ACC112 (cell line): ENCODE measurements around the gene KRT33A.

Source experiments
- H2AFZ ChIP-seq: fragments of 200-600 bp; sonication (generic); one replicate; pipeline ENCODE4 v1.6.0; 2017; ENCODE audit warnings: antibody characterized with exemption, low read length; ENCODE audit not compliant: unreplicated experiment
- H3K27ac ChIP-seq: fragments of 200-600 bp; sonication (generic); 2 replicates; pipeline ENCODE4 v1.5.1; 2014; ENCODE audit warnings: low read depth, mild to moderate bottlenecking, antibody characterized with exemption, low read length, moderate library complexity
- H3K27me3 ChIP-seq: fragments of 200-600 bp; sonication (generic); 2 replicates; pipeline ENCODE4 v1.6.1; 2014; ENCODE audit warnings: mild to moderate bottlenecking, antibody characterized with exemption, low read length, moderate library complexity, mixed read lengths; ENCODE audit not compliant: insufficient read depth
- H3K36me3 ChIP-seq: fragments of 200-600 bp; sonication (generic); 2 replicates; pipeline ENCODE4 v1.6.1; 2016; ENCODE audit warnings: mild to moderate bottlenecking, antibody characterized with exemption, low read length, moderate library complexity, mixed read lengths; ENCODE audit not compliant: insufficient read depth
- H3K4me1 ChIP-seq: fragments of 200-600 bp; sonication (generic); one replicate; pipeline ENCODE4 v1.6.1; 2016; ENCODE audit warnings: low read length, mixed read lengths; ENCODE audit not compliant: insufficient read depth, unreplicated experiment, control insufficient read depth
- H3K4me3 ChIP-seq: fragments of 200-600 bp; sonication (generic); 2 replicates; pipeline ENCODE4 v1.5.1; 2014; ENCODE audit warnings: mild to moderate bottlenecking, low read depth, low read length
- H3K79me2 ChIP-seq: fragments of 200-600 bp; sonication (generic); one replicate; pipeline ENCODE4 v1.6.0; 2016; ENCODE audit warnings: low read length; ENCODE audit not compliant: control insufficient read depth, unreplicated experiment, insufficient read depth

The KRT33A gene

DNA sequence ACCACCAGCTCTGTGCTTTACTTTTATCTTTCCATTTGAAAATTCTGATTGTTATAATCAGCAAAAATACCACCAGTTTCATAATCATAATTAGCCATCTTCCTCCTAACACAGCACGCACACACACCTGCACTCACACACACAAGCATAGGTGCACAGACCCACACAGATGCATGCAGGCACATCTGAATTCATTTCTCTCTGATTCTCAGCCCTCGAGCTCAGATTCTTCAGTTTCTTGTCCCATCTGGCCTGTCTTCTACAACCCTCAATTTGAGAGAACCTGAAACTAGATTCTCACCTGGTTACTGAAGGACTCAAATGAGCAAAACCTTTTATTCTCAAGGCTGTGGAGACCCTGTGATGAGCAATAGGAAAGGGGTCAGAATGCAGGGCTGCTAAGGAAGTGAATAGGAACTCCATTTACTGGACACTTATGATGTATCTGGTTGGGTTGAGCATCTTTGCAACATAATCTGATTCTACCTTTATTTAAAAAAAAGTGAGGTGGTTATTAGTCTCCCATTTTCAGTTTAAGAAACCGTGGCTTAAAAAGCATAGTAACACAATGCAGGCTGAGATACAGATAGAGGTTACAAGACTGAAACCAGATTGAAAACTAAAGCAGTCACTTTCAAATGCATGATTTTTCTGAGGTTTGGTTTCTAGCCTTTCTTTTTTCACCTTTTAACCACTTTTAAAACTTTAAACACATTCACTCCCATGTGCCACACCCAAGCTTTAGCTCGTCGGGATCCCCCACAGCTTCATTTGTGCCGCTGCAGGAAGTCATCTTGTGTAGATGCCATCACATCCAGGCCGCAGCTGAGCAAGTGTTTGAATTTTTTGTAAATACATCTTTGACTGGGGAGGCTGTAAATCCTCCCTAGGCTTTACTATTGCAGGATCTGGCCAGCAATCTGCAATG lies 9.4 kb downstream of the KRT33A start:
- H3K4me1 ChIP-seq = no peaks in the 10 kb centered on the region
- no peak overlapping the region for H3K27ac ChIP-seq
- H3K4me3 ChIP-seq = no peak overlapping the region
- no peaks in the 10 kb centered on the region for H3K36me3 ChIP-seq
- H2AFZ ChIP-seq = no peak overlapping the region
- no peaks in the 10 kb centered on the region for H3K79me2 ChIP-seq
- H3K27me3 ChIP-seq = no peaks in the 10 kb centered on the region

- no peaks in the 10 kb centered on the region for H3K36me3 ChIP-seq
- H3K4me1 ChIP-seq = no peaks in the 10 kb centered on the region
- no peak overlapping the region for H3K4me3 ChIP-seq
- H3K27ac ChIP-seq = no peak overlapping the region
- H3K27me3 ChIP-seq = no peaks in the 10 kb centered on the region
- no peak overlapping the region for H2AFZ ChIP-seq
- no peaks in the 10 kb centered on the region for H3K79me2 ChIP-seq
Observed at GRCh38 chr17:41340494-41340893, 10.1 kb downstream of the KRT33A start.

DNA sequence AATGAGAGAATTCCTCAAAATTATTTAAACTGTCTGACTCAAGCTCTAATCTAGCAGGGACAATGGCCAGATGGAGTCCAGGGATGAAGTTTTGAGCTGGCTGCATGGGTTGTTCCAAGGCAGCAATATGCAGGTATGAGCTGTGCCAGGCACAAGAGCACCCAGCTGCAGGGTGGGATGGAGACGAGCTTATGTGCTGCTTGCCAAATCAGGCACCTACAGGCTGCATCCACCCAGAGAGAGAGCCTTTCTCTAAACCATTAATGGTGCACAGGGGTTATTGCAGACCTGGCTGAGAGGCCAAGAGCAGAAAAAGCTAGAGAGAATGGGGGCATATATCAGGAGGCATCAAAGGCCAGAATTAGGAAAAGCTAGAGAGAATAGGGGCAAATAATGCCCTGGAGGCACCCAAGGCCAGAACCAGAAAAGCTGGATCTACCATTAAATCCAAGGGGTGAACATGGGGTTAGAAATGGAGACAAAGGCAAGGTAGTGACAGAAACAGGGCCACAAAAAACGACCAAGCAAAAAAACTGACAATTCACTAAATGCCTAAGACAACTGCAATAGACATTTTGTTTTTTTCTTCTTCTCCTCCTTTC lies 11.0 kb downstream of the KRT33A start:
- H3K4me1 ChIP-seq = no peaks in the 10 kb centered on the region
- H3K27me3 ChIP-seq = no peaks in the 10 kb centered on the region
- H3K4me3 ChIP-seq = no peak overlapping the region
- H2AFZ ChIP-seq = no peak overlapping the region
- no peaks in the 10 kb centered on the region for H3K36me3 ChIP-seq
- no peak overlapping the region for H3K27ac ChIP-seq
- no peaks in the 10 kb centered on the region for H3K79me2 ChIP-seq

- Histone ChIP-seq H3K79me2 (no peaks in the 10 kb centered on the region), H3K27me3 (no peaks in the 10 kb centered on the region), H3K36me3 (no peaks in the 10 kb centered on the region), H3K4me1 (no peaks in the 10 kb centered on the region), H2AFZ (no peak overlapping the region), H3K4me3 (no peak overlapping the region), H3K27ac (no peak overlapping the region)
Observed at GRCh38 chr17:41338961-41339485, 11.6 kb downstream of the KRT33A start.

- H2AFZ ChIP-seq = no peak overlapping the region
- no peak overlapping the region for H3K4me3 ChIP-seq
- no peaks in the 10 kb centered on the region for H3K79me2 ChIP-seq
- H3K27ac ChIP-seq = no peak overlapping the region
- no peaks in the 10 kb centered on the region for H3K36me3 ChIP-seq
- no peaks in the 10 kb centered on the region for H3K27me3 ChIP-seq
- H3K4me1 ChIP-seq = no peaks in the 10 kb centered on the region
Observed at GRCh38 chr17:41335747-41336146, 14.9 kb downstream of the KRT33A start.

DNA sequence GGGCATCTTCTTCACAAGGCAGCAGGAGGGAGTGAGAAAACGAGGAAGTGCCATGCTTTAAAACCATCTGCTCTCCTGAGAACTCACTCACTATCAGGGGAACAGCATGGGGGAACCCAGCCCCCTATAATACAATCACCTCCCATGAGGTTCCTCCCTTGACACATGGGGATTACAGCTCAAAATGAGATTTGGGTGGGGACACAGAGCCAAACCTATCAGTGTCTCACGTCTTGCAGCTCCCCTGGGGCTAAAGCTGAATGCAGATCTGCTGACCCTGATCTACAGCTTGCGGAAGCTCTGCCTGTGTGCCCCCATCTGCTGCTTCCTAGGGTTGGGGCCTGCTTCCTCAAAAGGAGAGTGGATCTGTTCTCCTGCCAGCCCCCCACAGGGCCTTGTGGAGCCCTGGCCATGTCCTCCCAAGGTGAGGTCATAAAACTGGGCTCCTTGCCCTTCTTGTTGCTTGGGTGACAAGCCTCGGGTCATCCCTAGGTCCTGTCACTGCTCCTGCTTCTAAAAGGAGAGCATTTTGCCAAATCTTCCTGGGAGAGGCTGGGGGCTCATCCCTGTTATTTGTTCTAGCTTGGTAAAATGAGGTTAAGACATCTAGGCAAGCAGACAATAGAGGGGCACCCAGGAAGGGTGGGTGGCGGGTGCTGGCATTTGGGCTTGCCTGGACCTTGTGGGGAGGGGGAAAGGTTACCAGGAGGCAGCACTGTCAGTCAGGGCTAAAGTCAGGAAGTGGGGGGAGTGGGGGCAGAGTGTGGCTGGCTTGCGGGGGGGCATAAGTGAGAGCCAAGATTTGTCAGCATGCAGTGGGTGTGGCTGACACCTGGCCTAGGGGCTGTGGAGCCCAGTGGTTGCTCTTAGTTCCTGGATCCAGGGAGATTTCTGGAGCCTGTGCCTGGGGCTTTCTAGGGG lies 16.0 kb downstream of the KRT33A start:
- Histone ChIP-seq H3K36me3 (no peaks in the 10 kb centered on the region), H3K79me2 (no peaks in the 10 kb centered on the region), H3K27me3 (no peaks in the 10 kb centered on the region), H3K4me3 (no peak overlapping the region), H2AFZ (no peak overlapping the region), H3K4me1 (no peaks in the 10 kb centered on the region), H3K27ac (no peak overlapping the region)

- Histone ChIP-seq H3K36me3 (no peaks in the 10 kb centered on the region), H3K4me1 (no peaks in the 10 kb centered on the region), H3K27ac (no peak overlapping the region), H2AFZ (no peak overlapping the region), H3K79me2 (no peaks in the 10 kb centered on the region), H3K4me3 (no peak overlapping the region), H3K27me3 (no peaks in the 10 kb centered on the region)
Observed at GRCh38 chr17:41333836-41334235, 16.8 kb downstream of the KRT33A start.

- H3K27me3 ChIP-seq = no peaks in the 10 kb centered on the region
- no peak overlapping the region for H3K27ac ChIP-seq
- H2AFZ ChIP-seq = no peak overlapping the region
- H3K4me1 ChIP-seq = no peaks in the 10 kb centered on the region
- H3K79me2 ChIP-seq = no peaks in the 10 kb centered on the region
- no peak overlapping the region for H3K4me3 ChIP-seq
- no peaks in the 10 kb centered on the region for H3K36me3 ChIP-seq
Observed at GRCh38 chr17:41333098-41333497, 17.5 kb downstream of the KRT33A start.

- H3K4me1 ChIP-seq = no peaks in the 10 kb centered on the region
- no peaks in the 10 kb centered on the region for H3K27me3 ChIP-seq
- no peak overlapping the region for H2AFZ ChIP-seq
- no peaks in the 10 kb centered on the region for H3K79me2 ChIP-seq
- H3K27ac ChIP-seq = no peak overlapping the region
- H3K4me3 ChIP-seq = no peak overlapping the region
- H3K36me3 ChIP-seq = no peaks in the 10 kb centered on the region
Observed at GRCh38 chr17:41332239-41332638, 18.4 kb downstream of the KRT33A start.

DNA sequence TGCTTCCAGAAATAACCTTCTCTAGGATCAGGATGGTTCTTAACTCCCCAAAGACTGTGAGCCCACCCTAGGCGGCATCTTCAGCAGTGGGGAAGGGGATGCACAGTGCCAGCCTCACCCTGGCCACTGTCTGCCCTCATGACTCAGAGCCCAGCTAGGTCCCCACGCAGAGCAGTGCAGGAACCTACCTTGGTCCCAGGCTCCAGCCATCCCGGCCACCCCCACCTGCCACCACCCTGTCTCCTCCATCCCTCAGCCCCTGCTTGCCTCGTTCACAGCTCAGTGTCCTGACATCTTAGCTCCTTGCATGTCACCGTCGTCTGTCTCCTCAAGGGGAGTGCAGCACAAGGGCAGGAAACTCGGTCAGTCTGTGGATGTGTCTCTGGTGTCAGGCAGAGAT lies 19.0 kb downstream of the KRT33A start:
- Histone ChIP-seq H3K36me3 (no peaks in the 10 kb centered on the region), H2AFZ (no peak overlapping the region), H3K27ac (no peak overlapping the region), H3K27me3 (no peaks in the 10 kb centered on the region), H3K4me1 (no peaks in the 10 kb centered on the region), H3K79me2 (no peaks in the 10 kb centered on the region), H3K4me3 (no peak overlapping the region)
